ENCODE measurements around the gene GTF2IRD1.

GRCh38 chr7:74527842-74528241 lies 74.1 kb downstream of the GTF2IRD1 start:
- no peak for TF ChIP-seq CTCF (IDR thresholded peaks at IDR 0.05)
- TF ChIP-seq POLR2A (IDR thresholded peaks at IDR 0.05), result no peak
- no peak for TF ChIP-seq EP300 (IDR thresholded peaks at IDR 0.05)
